ENCODE results near the gene STXBP1. TPM values are rescaled to one million over a fixed set of nuclear protein-coding genes. Genes with fewer than 3 reads are reported as not detected.

Gene STXBP1
- total RNA-seq, 1 experiment from 2014 or later, result 40.6 TPM

- no peaks in the 10 kb centered on the region for H3K9me2 ChIP-seq (ENCODE audit: insufficient read depth)
- H2AFZ ChIP-seq (ENCODE audit: low read depth, low read length, poor library complexity, severe bottlenecking), result no peak overlapping the region
- H3K4me1 ChIP-seq (ENCODE audit: control insufficient read depth in 1 of 2, insufficient read depth in 2 of 2, low read length in 2 of 2), result no peaks in the 10 kb centered on the region
- no peak for DNase-seq (ENCODE audit: low read depth, low spot score)
- intact Hi-C loops (cut with micrococcal nuclease), result no loop called here
- no peaks in the 10 kb centered on the region for H4K20me1 ChIP-seq (ENCODE audit: insufficient read depth)
- POLR2A ChIA-PET, result no interaction called here
- no TSS peak for BruUV-seq (replicated peaks)
- H3K27ac ChIP-seq (ENCODE audit: low read depth, low read length), result no peak overlapping the region
- H3K9me3 ChIP-seq (ENCODE audit: control insufficient read depth in 1 of 2, insufficient read depth in 1 of 2, low read depth in 1 of 2, low read length in 2 of 2), result no peaks in the 10 kb centered on the region
- CTCF ChIA-PET, result no interaction called here
- no peak overlapping the region for H3K4me2 ChIP-seq (ENCODE audit: low read length)
- ATAC-seq, result no peak
- TF ChIP-seq YY1 (IDR thresholded peaks at IDR 0.05; ENCODE audit: extremely low read depth, insufficient replicate concordance, low read depth, low read length), result no peak
- TF ChIP-seq REST (IDR thresholded peaks at IDR 0.05; ENCODE audit: low read depth), result no peak
- TF ChIP-seq ZNF274 (IDR thresholded peaks at IDR 0.05; ENCODE audit: low read depth, low read length), result no peak
- no peak for TF ChIP-seq ATF3 (IDR thresholded peaks at IDR 0.05)
- TF ChIP-seq CEBPB (IDR thresholded peaks at IDR 0.05; ENCODE audit: low read depth), result no peak
- TF ChIP-seq CTCF (IDR thresholded peaks at IDR 0.05 in 2 of 3, conservative IDR thresholded peaks at IDR 0.05 in 1 of 3; ENCODE audit: borderline replicate concordance in 1 of 3, insufficient read depth in 1 of 3, low read depth in 2 of 3, low read length in 2 of 3), result no peak
- no peak for TF ChIP-seq SP1 (IDR thresholded peaks at IDR 0.05; ENCODE audit: low read depth)
- TF ChIP-seq SIN3A (IDR thresholded peaks at IDR 0.05; ENCODE audit: low read depth), result no peak
- TF ChIP-seq RAD21 (IDR thresholded peaks at IDR 0.05; ENCODE audit: low read depth), result no peak
- no peak for TF ChIP-seq ZFX (IDR thresholded peaks at IDR 0.05)
- TF ChIP-seq CBX3 (IDR thresholded peaks at IDR 0.05; ENCODE audit: low read depth), result no peak
- TF ChIP-seq EZH2 (IDR thresholded peaks at IDR 0.05), result no peak
- no peak for TF ChIP-seq POLR2A (IDR thresholded peaks at IDR 0.05; ENCODE audit: borderline replicate concordance, extremely low read depth, insufficient read depth, insufficient read length)
- TF ChIP-seq JUND (IDR thresholded peaks at IDR 0.05), result no peak
- no peak for TF ChIP-seq EGR1 (IDR thresholded peaks at IDR 0.05; ENCODE audit: low read depth)
- no peak for TF ChIP-seq SRF (IDR thresholded peaks at IDR 0.05; ENCODE audit: low read depth)
- no peak overlapping the region for H3K4me3 ChIP-seq (replicated peaks in 1 of 2; ENCODE audit: low read depth in 1 of 2, low read length in 2 of 2)
- H3K9ac ChIP-seq (ENCODE audit: low read length), result no peak overlapping the region
- no peaks in the 10 kb centered on the region for H3K79me2 ChIP-seq (ENCODE audit: insufficient read depth, low read length)
- RAD21 ChIA-PET (ENCODE audit: low non-redundant PET in 1 of 2, low total read pairs in 2 of 2, uncharacterized antibody in 2 of 2, unreplicated experiment in 2 of 2), result no interaction called here
- H3K27me3 ChIP-seq (ENCODE audit: insufficient read depth, low read length), result no peaks in the 10 kb centered on the region
- no peaks in the 10 kb centered on the region for H3K36me3 ChIP-seq (ENCODE audit: control insufficient read depth in 1 of 2, insufficient read depth in 2 of 2, low read length in 2 of 2)
These were observed 13.1 kb upstream of the STXBP1 start for GRCh38 chr9:127598839-127599549.
